Common myeloid progenitor, CD34-positive (primary cell): Measurements from ENCODE around the gene BCAS1.
"Not testable (repeated sequence)": the region's sequence is repeated elsewhere in the genome, so short reads cannot be mapped to it uniquely, and the experiment has no call there.

ENCODE experiments used
- CTCF ChIA-PET: fragments of 350-600 bp; sonication (Branson Sonifier 250); formaldehyde crosslinking; loops from one replicate; lab custom pipeline; 2021; ENCODE audit warnings: antibody characterized with exemption; lab: Charles Lee
- POLR2A ChIA-PET: fragments of 350-600 bp; sonication (Branson Sonifier 250); formaldehyde crosslinking; loops from one replicate; lab custom pipeline; 2021; ENCODE audit warnings: antibody characterized with exemption; lab: Charles Lee
- DNase-seq, 3 donors: peaks; one replicate each; pipeline versions ENCODE4 v3.0.0 to v3.0.0-alpha.2; 2013
- H3K27ac ChIP-seq, 2 experiments: 1 replicate in 1 of 2; 2 replicates in 1 of 2; pipeline ENCODE4 v1.7.0; 2013; ENCODE audit warnings: inconsistent platforms in 2 of 2, low read length in 2 of 2, mild to moderate bottlenecking in 2 of 2, low read depth in 1 of 2, moderate library complexity in 1 of 2; ENCODE audit not compliant: severe bottlenecking in 2 of 2, insufficient read depth in 1 of 2, poor library complexity in 1 of 2
- H3K27me3 ChIP-seq, 5 experiments: replicated peaks in 2 of 5; 1 replicate in 3 of 5; 2 replicates in 2 of 5; pipeline versions ENCODE4 v1.6.1 to v1.7.0; 2013; ENCODE audit warnings: low read length in 4 of 5, mild to moderate bottlenecking in 2 of 5, moderate library complexity in 2 of 5, inconsistent platforms in 1 of 5; ENCODE audit not compliant: insufficient read depth in 5 of 5, control insufficient read depth in 4 of 5
- H3K36me3 ChIP-seq, 4 experiments: 1 replicate in 2 of 4; 2 replicates in 2 of 4; pipeline versions ENCODE4 v1.6.1 to v1.7.0; 2013; ENCODE audit warnings: low read length in 3 of 4, control low read depth in 1 of 4, mild to moderate bottlenecking in 1 of 4; ENCODE audit not compliant: control insufficient read depth in 4 of 4, insufficient read depth in 4 of 4
- H3K4me1 ChIP-seq, 4 experiments: 1 replicate in 3 of 4; 2 replicates in 1 of 4; pipeline versions ENCODE4 v1.6.1 to v1.7.1; 2013; ENCODE audit warnings: low read length in 3 of 4, mild to moderate bottlenecking in 3 of 4, control low read depth in 1 of 4, inconsistent platforms in 1 of 4, moderate library complexity in 1 of 4; ENCODE audit not compliant: control insufficient read depth in 4 of 4, insufficient read depth in 4 of 4; ENCODE audit errors: control extremely low read depth in 1 of 4
- H3K4me3 ChIP-seq, 7 experiments: 1 replicate in 4 of 7; 2 replicates in 3 of 7; pipeline versions ENCODE4 v1.5.1 to v1.7.0; 2013; ENCODE audit warnings: mild to moderate bottlenecking in 7 of 7, low read length in 6 of 7, moderate library complexity in 6 of 7, inconsistent platforms in 2 of 7, low read depth in 2 of 7, control low read depth in 1 of 7; ENCODE audit not compliant: insufficient read depth in 4 of 7, control insufficient read depth in 1 of 7; ENCODE audit errors: extremely low read depth in 1 of 7
- H3K9me3 ChIP-seq, 5 experiments: 1 replicate in 4 of 5; 2 replicates in 1 of 5; pipeline versions ENCODE4 v1.6.1 to v1.7.1; 2013; ENCODE audit warnings: low read length in 4 of 5, mild to moderate bottlenecking in 2 of 5, inconsistent platforms in 1 of 5, low read depth in 1 of 5, moderate library complexity in 1 of 5; ENCODE audit not compliant: control insufficient read depth in 4 of 5, insufficient read depth in 2 of 5; ENCODE audit errors: control extremely low read depth in 1 of 5
- WGBS: methylation state at CpG from one replicate; pipeline ENCODE4 v1.1.5; 2013; ENCODE audit not compliant: insufficient coverage; 5-methylcytosine and 5-hydroxymethylcytosine counted together

Gene BCAS1

DNA sequence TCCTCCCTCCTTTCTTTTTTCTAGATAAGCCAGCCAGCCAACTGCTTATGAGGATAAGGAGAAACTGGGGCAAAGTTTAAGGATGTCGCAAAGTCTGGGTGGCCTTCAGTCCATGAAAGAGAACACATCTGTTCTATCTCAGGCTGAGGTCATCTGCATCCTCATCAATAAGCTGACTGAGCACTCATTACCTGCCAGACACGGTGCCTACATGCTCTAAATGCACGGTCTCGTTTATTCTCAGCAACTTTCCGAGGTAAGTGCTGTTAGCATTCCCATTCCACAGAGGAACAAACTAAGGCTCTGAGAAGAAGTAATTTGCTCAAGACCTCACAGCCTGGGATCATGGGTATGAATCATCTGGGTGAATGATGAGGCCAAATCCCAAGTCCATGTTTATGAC, 133.1 kb downstream of the BCAS1 start:
- CTCF ChIA-PET, result interaction anchor here (0.6 to 15.7 kb wide), 6 partner anchors 11 to 358 kb away, joined by 3 to 166 read pairs (median 6); no protein-coding TSS in a partner anchor
- no peak overlapping the region for H3K27ac ChIP-seq
- H3K4me1 ChIP-seq, result peaks cover 39 to 93% (median 72%) of the 10 kb centered on the region in 4 experiments
- H3K9me3 ChIP-seq, result no peaks in the 10 kb centered on the region
- WGBS, result 97% methylated on average over 5 of the region's 5 CpGs
- DNase-seq, result no peak
- no peaks in the 10 kb centered on the region for H3K27me3 ChIP-seq
- no peak overlapping the region for H3K4me3 ChIP-seq
- H3K36me3 ChIP-seq, result no peaks in the 10 kb centered on the region
- POLR2A ChIA-PET, result no interaction called here

DNA sequence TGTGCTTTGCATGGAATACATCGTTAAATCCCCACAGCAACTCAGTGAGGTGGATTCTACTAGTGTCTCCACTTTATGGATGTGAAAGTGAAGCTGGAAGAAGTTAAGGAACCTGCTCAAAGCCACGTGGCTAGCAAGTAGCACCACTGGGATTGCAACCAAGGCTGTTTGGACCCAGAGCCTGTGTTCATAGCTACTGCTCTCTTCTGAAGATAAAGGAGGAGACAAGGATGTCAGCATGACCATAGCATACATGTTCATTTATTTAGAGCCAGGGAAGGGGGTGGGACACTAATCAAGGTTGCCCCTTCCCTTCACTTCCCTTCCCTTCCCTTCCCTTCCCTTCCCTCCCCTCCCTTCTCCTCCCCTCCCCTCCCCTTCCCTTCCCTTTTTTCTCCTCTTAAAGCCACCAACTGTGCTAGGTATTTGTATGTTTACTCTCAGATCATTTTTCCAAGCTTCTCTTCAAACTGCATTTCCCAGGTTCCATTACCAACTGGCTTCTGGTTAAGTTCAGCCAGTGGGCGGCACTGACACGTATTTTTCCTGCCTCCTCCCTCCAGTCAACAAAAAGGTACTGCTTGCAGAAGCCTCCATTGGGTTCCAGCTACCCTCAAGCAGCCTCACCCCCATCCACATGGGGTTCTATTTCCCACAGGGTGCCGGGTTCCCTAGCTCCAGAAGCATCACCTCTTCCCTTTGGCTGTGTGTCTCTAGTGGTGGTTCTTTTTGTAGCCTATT, 134.9 kb downstream of the BCAS1 start:
- Histone ChIP-seq H3K27me3 (no peaks in the 10 kb centered on the region), H3K4me3 (peak overlapping the region in 4 of 7 experiments; percentile 11 to 44 (median 26)), H3K36me3 (no peaks in the 10 kb centered on the region), H3K9me3 (no peaks in the 10 kb centered on the region), H3K4me1 (peaks cover 26 to 86% (median 57%) of the 10 kb centered on the region in 4 experiments), H3K27ac (peak overlapping the region; percentile 43 to 80)
- DNase-seq, result no peak
- ChIA-PET CTCF (interaction anchor here (0.7 to 15.7 kb wide), 12 partner anchors 9 to 366 kb away, joined by 3 to 166 read pairs (median 4); no protein-coding TSS in a partner anchor), POLR2A (interaction anchor here (0.6 to 1.1 kb wide), 4 partner anchors 20 to 339 kb away, joined by 3 to 4 read pairs (median 3); no protein-coding TSS in a partner anchor)
- 84% methylated on average over 2 of the region's 5 CpGs for WGBS

DNA sequence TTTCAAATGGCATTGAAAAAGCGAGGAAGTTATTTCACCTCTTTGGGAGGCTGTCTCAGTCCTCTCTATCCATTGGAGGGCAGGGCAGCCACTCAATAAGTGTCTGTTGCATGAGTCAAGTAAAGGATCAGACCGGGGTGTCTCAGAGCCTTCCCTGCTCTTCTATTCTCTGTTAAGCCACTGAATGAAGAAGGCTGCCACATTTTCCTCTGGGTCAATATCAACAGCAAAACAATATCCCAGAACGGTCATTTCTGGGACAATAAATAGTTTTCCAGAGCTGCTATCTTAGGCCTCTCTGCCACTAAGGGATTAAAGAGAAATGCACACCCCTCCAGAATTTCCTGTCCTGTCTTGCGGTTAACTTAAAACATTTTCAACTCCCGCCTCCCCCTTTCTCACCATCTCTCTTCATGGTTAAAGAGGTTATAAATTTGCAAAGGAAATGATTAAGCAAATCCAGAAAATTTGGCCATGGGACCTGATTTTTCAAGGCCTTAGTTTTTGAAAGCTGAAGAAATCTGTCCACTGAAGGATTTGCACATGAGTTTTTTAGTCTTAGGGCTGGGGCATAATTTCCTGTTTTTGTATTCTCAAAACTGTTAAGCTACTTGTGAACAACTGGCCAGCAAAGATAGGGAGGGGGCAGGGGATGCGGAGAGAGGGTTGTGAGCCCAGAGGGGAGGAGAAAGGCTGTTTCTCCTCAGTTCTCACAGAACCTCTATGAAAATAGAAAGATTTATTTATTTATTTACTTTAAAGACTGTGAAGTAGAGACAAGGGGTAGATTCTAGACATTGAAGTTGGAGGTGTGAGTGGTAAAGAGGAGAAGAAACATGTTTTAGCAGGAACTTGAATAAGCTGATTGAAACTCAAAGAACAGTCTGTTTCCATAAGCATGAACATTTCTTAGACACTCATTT, 135.7 kb downstream of the BCAS1 start:
- no peaks in the 10 kb centered on the region for H3K27me3 ChIP-seq
- no peaks in the 10 kb centered on the region for H3K9me3 ChIP-seq
- no peaks in the 10 kb centered on the region for H3K36me3 ChIP-seq
- peak overlapping the region; percentile 43 to 80 for H3K27ac ChIP-seq
- peak; percentile 64 to 92 (median 90) for DNase-seq
- ChIA-PET CTCF (interaction anchor here (0.9 to 15.7 kb wide), 11 partner anchors 8 to 365 kb away, joined by 3 to 166 read pairs (median 4); no protein-coding TSS in a partner anchor), POLR2A (interaction anchor here (0.5 to 1.1 kb wide), 5 partner anchors 19 to 338 kb away, joined by 3 to 4 read pairs (median 3); no protein-coding TSS in a partner anchor)
- WGBS, result 0% methylated on average over 2 of the region's 6 CpGs
- peaks cover 26 to 86% (median 53%) of the 10 kb centered on the region in 4 experiments for H3K4me1 ChIP-seq
- peak overlapping the region in 5 of 7 experiments; percentile 8 to 44 (median 28) for H3K4me3 ChIP-seq

DNA sequence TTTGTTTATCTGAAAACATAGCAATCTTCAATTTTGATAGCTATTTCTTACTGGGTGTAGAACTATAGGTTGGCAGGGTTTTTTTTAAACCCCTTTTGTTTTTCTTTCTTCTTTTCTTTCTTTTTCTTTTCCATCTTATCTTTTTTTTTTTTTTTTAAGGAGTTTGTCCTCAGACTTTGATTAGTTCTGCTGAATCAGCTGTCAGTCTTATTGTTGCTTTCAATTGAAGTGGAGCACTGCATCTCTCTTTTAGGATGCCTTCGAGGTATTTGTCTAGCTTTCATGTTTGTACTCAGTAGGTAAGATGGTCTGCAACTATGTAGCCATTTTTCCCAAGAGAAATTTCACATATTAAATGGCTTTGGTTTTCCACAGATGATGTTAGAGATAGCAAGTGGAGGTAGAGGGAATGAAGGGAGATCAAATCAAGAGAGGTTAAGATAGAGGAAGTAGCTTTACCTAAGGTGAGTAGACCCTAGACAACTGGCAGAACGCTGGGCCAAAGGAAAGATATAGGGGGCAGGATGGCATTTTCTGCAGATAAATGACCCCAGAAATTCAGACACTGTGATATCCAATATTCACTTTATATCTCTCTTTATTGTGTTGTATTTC, 137.1 kb downstream of the BCAS1 start:
- POLR2A ChIA-PET, result no interaction called here
- Histone ChIP-seq H3K4me3 (peak overlapping the region in 1 of 7 experiments; percentile 46), H3K9me3 (no peaks in the 10 kb centered on the region), H3K36me3 (no peaks in the 10 kb centered on the region), H3K27me3 (no peaks in the 10 kb centered on the region), H3K27ac (peak overlapping the region in 1 of 2 experiments; percentile 80), H3K4me1 (peaks cover 26 to 79% (median 48%) of the 10 kb centered on the region in 4 experiments)
- DNase-seq, result no peak
- no CpG with 5 or more reads among the region's 2 CpGs for WGBS
- CTCF ChIA-PET, result interaction anchor here (0.9 to 15.7 kb wide), 7 partner anchors 11 to 354 kb away, joined by 3 to 166 read pairs (median 4); no protein-coding TSS in a partner anchor

DNA sequence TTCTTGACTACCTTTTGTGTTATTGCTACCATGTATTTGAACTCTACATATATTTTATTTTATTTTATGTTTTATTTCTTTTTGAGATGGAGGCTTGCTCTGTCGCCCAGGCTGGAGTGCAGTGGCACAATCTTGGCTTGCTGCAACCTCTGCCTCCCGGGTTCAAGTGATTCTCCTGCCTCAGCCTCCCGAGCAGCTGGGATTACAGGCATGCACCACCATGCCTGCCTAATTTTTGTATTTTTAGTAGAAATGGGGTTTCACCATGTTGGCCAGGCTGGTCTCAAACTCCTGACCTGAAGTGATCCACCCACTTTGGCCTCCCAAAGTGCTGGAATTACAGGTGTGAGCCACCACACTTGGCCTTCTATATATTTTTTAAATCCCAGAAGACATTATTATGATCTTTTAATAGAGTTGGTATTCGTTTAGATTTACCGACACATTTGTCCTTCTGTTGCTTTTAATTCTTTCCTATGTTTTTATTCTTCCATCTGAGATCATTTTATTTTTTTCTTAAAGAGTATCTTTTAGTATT, 137.7 kb downstream of the BCAS1 start:
- POLR2A ChIA-PET, H3K9me3 ChIP-seq, H3K27ac ChIP-seq, H3K36me3 ChIP-seq, DNase-seq, H3K27me3 ChIP-seq, H3K4me3 ChIP-seq: not testable (repeated sequence)
- CTCF ChIA-PET, result interaction anchor here (1.0 to 15.7 kb wide), 8 partner anchors 10 to 354 kb away, joined by 3 to 166 read pairs (median 4); no protein-coding TSS in a partner anchor
- H3K4me1 ChIP-seq, result peaks cover 26 to 73% (median 48%) of the 10 kb centered on the region in 4 experiments
- WGBS, result 100% methylated on average over 2 of the region's 5 CpGs

DNA sequence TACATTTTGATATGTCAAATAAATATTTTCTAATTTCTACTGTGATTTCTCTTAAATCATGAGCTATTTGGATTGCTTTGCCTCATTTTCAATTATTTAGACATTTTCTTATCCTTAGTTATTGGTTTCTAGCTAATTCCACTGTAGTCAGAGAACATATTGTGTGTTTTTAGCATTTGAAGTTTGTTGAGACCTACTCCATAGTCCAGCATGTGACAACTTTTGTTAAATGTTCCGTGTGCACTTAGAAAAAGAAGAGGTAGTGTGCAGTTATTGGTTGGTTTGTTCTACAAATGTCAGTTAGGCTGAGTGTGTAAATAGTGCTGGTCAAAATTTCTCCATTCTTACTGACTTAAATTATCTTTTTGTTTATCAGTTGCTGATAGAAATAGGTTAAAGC, 138.8 kb downstream of the BCAS1 start:
- Histone ChIP-seq H3K27me3 (no peaks in the 10 kb centered on the region), H3K9me3 (no peaks in the 10 kb centered on the region), H3K27ac (no peak overlapping the region), H3K4me1 (peaks cover 26 to 69% (median 41%) of the 10 kb centered on the region in 4 experiments), H3K4me3 (no peak overlapping the region), H3K36me3 (no peaks in the 10 kb centered on the region)
- ChIA-PET CTCF (interaction anchor here (1.0 to 15.7 kb wide), 6 partner anchors 8 to 319 kb away, joined by 3 to 166 read pairs (median 4); no protein-coding TSS in a partner anchor), POLR2A (no interaction called here)
- 67% methylated on average over 1 of the region's 1 CpG for WGBS
- no peak for DNase-seq
